GM10266 (cell line): ENCODE measurements around the gene SECISBP2.

Source experiments
- DNase-seq: peaks from one replicate; pipeline ENCODE4 v3.0.0; 2012; ENCODE audit errors: extremely low spot score
- TF ChIP-seq, protein P1 (sequence below): IDR thresholded peaks from 2 replicates; pipeline ENCODE4 v1.5.1; 2012; ENCODE audit warnings: mild to moderate bottlenecking, low read depth; ENCODE audit not compliant: control insufficient read depth, insufficient read depth; ENCODE audit errors: missing control alignments

Gene SECISBP2

DNA sequence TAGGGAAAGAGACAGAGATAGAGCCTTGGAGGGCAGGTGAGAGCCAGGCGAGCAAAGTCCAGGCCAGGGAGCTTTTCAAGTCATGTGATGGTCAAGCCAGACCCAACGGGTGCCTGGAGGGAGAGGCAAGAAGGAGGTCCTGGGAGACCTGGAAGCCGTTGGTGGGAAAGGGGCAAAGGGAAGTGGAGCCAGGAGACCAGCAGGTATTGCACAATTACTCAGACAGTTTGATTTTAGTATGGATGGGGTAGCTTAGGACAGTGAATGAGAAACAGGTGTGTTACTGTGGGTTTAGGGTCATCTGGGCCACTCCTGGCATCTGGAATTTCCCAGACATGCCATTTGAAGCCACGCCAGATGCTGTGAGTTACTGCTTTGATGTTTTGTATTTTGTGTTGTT lies 5.1 kb downstream of the SECISBP2 start:
- TF ChIP-seq, protein P1, sequence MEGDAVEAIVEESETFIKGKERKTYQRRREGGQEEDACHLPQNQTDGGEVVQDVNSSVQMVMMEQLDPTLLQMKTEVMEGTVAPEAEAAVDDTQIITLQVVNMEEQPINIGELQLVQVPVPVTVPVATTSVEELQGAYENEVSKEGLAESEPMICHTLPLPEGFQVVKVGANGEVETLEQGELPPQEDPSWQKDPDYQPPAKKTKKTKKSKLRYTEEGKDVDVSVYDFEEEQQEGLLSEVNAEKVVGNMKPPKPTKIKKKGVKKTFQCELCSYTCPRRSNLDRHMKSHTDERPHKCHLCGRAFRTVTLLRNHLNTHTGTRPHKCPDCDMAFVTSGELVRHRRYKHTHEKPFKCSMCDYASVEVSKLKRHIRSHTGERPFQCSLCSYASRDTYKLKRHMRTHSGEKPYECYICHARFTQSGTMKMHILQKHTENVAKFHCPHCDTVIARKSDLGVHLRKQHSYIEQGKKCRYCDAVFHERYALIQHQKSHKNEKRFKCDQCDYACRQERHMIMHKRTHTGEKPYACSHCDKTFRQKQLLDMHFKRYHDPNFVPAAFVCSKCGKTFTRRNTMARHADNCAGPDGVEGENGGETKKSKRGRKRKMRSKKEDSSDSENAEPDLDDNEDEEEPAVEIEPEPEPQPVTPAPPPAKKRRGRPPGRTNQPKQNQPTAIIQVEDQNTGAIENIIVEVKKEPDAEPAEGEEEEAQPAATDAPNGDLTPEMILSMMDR, result no peak
- no peak for DNase-seq

DNA sequence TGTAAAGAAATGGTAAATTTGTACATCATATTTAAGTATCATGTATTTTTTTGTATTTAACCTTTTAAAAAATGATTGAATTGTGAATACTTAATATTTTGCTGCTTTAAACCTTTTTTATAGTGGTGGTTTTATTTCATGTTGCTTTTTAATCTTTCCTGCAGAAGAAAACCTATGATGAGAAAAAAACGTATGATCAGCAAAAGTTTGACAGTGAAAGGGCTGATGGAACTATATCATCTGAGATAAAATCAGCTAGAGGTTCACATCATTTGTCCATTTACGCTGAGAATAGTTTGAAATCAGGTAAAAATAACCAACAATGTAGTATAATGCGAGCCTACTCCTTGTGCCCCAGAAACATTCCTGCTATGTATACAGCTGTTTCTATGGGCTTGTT lies 7.4 kb downstream of the SECISBP2 start:
- TF ChIP-seq, protein P1, result no peak

DNA sequence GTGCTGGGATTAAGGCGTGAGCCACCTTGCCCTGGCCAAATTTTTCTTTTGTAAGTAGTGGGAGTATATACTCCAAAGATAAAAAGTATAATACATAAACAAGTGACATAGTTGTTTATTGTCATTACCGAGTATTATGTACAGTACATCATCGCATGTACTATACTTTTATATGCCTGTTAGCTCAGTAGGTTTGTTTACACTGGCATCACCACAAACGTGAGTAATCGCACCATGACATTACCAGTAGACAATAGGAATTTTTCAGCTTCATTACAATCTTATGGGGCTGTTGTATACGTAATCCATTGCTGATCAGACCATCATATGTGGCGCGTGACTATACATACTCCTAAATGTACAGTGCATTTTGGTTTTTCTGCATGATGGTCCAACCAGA lies 9.8 kb downstream of the SECISBP2 start:
- TF ChIP-seq, protein P1, result no peak
- DNase-seq, result no peak

More for the DNA sequence above, 7.4 kb downstream of the SECISBP2 start:
- DNase-seq, result no peak

DNA sequence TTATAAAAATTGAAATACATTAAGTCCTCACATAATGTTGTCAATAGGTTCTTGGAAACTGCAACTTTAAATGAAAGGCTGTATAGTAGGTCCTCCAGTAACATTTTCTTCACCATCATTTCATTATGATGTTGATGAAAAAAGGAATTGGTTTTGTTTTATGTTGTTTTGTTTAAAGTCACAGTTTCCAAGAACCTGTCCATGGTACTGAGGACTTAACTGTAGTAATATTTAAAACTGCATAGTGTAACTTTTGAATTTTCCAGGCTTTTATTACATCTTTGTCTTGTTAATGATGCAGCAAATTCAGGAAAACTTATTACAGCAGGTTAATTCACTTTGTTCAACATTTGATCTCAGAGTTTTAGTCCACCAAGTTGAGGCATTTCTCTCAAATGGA lies 11.6 kb downstream of the SECISBP2 start:
- no peak for DNase-seq
- TF ChIP-seq, protein P1, result no peak

DNA sequence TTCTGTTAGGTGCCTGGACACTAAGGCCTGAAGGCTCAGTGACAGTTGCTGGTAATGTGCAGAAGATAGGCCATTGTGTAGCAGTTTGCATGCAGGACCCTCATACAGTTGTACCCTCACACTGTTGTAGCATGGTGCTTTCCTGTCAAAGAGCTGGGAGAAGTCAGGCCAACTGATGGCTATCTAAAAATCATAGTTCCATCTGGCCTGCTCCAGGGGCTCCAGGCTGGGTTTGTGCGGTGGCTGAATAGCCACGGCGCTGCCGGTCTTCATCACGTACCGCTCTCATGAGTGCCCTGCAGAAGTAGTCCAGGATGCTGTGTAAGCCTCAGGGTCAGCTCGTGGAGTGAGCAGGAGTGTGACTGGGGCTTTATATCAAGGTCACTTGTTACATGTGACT lies 12.2 kb downstream of the SECISBP2 start:
- TF ChIP-seq, protein P1, result no peak
- DNase-seq, result no peak

DNA sequence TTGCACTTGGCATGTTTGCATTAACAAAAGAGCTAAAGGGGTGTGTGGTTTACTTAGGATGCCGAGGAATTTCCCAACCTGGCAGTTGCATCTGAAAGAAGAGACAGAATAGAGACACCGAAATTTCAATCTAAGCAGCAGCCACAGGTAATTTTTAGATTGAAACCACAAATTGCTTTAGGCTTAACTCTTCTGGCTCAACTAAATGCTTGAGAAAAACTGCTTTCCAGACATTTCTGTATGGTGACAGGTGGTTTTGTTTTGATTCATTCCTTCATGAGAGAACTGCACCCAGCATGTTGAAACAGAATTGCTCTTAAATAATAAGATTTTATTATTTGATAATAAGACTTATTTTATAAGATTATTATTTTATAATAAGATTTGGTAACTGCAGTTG lies 21.5 kb downstream of the SECISBP2 start:
- TF ChIP-seq, protein P1, result no peak
- DNase-seq, result peak; percentile 25

DNA sequence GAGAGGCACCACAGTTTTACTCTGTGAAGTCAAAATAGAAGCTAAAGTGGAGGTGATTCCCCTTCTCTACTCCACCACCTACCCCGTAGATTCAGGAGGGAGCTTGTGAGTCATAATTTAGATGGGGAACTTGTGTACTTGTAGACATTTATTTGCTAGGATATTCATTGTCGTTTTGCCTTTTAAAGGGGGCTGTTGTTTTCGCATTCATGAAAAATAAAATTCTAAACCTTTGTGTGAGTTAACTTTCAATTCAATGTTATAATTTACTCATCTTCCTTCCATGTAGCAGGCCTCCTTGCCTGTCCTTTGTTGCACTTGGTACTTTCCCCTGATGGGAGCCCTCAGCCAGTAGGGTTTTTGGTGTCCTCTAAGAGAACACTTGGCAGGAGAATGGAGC lies 22.0 kb downstream of the SECISBP2 start:
- TF ChIP-seq, protein P1, result no peak
- DNase-seq, result peak; percentile 71
